ENCODE measurements around the gene ABAT.
"Not testable (repeated sequence)": the region's sequence is repeated elsewhere in the genome, so short reads cannot be mapped to it uniquely, and the experiment has no call there.

ABAT gene

DNA sequence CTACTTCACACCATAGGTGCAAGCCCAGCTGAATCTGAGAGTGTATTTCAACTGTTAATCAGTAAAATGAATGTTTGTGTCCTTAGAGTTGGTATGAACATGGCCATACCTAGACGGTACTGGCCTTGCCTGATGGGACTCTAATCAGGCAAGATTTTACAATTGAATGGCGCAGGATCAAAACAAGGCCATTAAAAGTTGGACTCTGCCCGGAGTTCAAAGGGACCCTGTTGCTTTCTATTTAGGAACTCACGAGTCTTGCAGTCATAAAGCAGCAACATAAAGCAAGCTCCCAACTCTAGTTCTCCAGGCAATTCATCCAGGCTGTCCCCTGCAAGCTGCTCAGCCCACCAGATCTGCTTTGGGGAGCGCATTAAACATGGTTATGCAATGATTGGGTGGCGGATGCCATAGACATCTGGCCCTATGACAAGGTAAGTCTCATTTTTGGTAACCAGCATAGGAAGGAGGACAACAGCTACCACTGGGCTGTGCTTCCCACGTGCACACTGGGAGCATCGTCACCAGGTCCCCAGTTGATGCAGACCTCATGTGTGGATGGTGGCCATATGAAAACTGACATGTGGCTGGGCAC lies 114.3 kb downstream of the ABAT start:
- DNase-seq, result no peak

DNA sequence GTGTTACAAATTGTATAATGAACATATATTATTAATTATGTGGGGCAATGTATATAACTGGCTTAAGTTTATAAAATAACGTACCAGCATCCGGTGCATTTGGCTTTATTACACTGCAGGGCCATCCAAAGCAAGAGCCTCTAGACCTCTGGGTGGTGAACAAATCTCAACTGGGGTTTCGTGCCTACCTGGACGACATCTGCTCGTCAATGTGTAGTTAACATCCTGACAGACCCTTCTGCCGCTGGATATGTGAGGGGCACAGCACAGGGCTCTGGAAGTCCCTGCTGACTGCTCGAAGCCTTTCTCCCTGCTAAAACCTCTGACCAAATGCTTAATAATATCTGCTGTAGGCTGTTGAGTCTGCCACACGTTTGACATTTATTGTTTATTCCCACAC lies 120.7 kb downstream of the ABAT start:
- no peak for DNase-seq

DNA sequence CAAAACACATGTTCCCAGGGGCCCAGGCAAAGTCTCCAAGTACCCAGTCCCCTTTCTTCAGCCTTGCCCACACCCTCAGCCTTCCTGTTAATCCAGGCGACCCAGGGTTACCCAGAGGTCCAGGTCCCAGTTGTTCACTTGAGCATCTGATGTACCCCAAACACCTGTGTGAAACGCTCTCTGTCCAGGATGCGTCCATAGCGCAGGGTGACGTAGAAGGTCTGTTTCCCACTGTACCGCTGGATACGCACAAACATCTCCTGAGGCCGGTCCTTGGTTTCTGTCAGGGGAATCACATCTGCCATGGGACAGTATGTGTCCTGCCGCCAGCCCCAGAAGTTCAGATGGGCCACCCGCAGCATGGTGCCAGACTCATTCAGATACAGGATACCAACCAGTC lies 121.4 kb downstream of the ABAT start:
- DNase-seq, result no peak

- no peak for DNase-seq
Measured at GRCh38 chr16:8796469-8797363, 122.3 kb downstream of the ABAT start.

DNA sequence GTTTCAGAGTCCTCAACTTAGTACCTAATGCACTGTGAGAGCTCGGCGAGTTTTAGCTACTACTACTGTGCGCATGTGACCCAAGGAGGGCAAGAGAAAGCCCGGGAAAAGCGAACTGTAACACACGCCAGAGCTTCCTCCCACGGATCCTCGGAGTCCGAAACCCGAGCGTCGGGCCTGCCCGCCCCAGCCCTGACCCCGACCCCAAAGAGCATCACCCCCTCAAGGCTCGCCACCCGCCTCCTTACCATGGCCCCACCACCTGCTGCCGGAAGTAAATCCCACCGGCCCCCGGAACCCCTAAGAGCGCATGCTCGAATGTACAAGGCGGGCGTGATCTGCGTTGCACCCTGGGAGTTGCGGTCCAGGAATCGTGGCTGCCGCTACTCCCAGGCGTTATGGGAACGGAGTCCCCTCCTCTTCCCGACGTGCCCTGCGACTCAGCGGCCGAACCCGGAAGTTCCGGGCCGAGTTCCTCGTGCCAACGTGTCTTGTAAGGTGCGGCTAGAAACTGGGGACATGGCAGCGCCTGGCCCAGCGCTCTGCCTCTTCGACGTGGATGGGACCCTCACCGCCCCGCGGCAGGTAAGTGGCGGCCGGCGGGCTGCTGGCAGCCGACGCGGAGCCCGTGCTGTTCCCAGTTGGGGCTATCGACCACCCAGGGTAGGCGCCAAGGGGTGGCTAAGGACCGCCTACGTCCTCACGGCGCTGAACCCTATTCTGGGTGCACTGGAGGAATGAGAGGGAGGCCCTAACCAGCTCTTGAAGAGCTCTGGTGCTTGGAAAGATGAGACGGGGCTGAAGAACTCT lies 123.2 kb downstream of the ABAT start, which contains the start of the genes PMM2 and TMEM186:
Gene PMM2, plus strand, starts transcription at position 476 of the 810 bp plus-strand sequence. Its CDS starts 44 bp downstream, at position 520.
Gene TMEM186, minus strand, starts transcription at position 276 of the 810 bp plus-strand sequence. Its CDS starts 25 bp downstream, at position 251.
- peak; percentile 93 to 95 for DNase-seq

DNA sequence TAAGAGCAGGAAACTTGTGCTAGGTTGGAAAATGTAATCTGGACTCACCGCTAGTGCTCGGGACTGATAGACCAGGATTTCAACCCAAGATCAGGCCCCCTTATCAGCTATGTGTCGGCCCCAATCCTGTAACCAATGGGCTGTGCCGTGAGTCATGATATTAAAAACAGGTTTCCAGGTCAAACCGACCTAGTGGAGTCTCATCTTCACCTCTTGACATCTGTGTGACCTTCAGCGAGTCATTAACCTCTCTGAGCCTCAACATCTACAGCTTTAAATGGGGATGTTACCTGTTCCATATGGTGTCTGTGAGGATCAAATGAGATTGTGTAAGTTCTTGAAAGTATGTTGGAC lies 123.7 kb downstream of the ABAT start:
- no peak for DNase-seq

DNA sequence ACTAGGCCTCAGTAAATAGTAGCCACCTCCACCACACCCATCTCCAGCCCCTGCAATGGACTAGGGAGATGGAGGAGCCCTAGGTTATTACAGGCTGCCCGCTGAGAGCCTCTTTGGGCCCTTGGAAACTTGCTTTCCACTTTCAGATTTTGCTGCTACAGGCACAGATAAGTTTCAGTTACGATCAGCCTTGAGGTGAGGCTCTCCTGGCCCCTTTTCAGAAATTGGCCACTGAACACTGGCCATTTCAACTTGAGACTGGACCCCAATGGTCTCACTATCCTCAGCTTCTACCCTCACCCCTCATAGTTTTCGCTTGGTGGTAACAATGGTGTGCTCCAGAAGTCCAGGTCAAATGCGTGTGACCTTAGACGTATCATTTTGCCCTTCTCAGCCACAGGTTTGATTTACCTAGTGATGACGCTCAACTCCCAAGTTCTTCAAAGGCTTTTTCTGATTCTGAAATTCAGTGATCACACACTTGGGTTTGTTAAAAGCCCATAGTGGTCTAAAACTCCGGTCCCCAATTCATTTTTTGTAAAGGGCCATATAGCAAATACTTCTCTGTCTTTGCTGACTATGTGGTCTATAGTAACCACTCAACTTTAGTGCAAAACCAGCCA lies 124.2 kb downstream of the ABAT start:
- DNase-seq, result peak in 1 of 2 experiments; percentile 12

- no peak for DNase-seq
Measured at GRCh38 chr16:8801701-8802100, 127.3 kb downstream of the ABAT start.

DNA sequence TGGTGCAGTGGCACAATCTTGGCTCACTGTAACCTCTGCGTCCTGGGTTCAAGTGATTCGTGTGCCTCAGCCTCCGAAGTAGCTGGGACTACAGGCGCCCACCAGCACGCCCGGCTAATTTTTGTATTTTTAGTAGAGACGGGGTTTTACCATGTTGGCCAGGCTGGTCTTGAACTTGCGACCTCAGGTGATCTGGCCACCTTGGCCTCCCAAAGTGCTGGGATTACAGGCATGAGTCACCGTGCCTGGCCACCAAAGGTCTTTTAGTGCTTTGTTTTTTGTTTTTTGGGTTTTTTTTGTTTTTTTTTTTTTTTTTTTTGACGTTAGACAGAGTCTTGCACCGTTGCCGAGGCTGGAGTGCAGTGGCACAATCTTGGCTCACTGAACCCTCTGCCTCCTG lies 129.3 kb downstream of the ABAT start:
- not testable (repeated sequence) for DNase-seq

DNA sequence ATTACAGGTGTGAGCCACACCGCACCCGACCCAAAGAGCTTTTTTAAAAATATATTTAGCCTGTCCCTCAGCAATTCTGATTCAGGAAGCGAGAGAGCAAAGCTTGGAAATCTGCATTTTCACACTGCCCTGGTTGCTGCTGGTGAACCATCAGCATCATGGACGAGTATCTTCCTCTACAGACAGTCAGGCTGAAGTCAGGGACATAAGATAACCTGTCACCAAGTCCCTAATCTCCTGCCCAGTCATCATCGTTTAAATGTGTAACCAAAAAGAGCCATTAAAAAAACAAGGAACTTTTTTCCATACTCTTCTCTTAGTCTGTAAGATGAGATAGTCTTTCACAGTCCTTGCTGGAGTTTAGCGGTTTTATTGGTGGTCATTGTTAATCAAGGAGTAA lies 129.9 kb downstream of the ABAT start:
- DNase-seq, result no peak

GRCh38 chr16:8806272-8806983 lies 132.0 kb downstream of the ABAT start:
- DNase-seq, result no peak

GRCh38 chr16:8807189-8807588 lies 132.8 kb downstream of the ABAT start:
- DNase-seq, result no peak

DNA sequence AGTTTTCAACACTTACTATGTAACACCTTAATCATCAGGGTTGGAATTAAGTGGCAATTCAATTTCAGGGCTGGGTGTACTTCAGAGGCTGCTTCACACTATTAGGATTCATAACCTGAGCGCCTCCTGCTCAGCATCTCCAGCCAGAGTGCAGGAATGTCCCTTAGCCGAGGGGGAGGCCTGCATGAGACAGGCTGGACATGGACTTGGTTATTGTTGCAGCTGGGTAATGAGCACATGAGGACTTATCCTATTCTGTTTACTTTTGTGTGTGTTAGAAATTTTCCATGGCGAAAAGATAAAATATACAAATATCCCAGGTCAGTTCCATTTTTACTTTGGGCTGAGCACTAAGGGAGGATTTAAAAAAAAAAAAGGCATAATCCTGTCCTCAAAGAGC lies 133.6 kb downstream of the ABAT start:
- DNase-seq, result no peak

GRCh38 chr16:8808613-8809353 lies 134.4 kb downstream of the ABAT start:
- DNase-seq, result no peak

DNA sequence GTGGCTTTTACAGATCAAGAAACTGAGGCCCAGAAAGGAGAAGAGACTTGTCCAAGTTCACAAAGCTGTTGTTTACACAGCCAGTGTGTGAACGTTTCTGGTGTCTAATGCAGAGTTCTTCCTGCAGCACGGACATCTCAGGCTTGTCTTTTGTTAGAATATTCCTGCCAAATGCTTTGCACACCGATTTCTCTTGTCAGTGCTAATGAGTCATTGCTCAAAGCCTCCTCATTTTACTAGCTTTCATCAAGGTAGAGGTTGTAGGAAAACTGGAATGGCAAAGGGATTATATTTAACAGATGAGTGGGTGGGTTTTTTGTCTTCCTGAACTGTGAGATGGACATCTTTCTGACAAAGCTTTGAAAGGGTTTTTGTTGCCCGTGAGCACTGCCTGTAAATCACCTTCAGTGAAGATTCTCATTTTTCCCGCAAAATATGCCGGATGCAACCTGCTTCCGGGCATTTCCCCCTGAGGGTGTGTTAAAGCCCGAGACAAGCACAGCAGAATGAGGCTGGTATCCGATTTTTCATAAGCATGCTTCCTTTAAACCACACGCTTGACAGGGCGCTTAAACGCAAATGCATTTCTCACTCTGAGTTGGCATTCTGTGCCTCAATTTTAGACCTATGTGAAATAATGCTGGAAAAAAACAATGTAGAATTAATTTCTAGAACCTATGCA lies 137.9 kb downstream of the ABAT start:
- no peak for DNase-seq

DNA sequence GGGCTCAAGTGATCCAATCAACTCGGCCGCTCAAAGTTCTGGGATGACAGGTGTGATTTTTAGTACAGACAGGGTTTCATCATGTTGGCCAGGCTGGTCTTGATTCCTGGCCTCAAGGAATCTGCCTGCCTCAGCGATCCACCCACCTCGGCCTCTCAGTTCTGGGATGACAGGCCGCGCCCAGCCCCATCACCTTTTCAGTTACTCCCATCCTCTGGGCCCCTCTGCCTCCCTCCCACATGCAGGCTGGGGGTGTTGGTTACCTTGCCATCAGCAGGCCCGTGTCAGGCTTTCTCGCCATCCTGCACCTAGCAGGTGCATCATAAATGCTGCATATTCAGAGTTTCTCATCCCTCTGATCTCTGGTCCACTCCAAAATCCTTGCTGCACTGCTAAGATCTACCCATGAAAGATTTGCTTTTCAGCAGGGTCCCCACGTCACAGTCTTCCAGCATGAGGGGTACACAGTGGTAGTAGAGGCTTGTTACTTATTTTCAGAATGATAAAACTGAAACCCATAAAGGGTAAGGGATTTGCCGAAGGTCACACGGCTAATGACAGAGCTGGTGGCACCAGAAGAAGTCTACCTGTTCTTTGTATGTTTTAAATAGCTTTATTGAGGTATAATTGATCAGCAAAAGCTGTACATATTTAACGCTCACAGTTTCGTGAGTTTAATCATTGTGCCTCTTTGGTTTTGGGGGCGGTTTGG lies 139.8 kb downstream of the ABAT start:
- DNase-seq, result peak in 1 of 2 experiments; percentile 28

- no peak for DNase-seq
Measured at GRCh38 chr16:8816967-8817655, 142.7 kb downstream of the ABAT start.

- DNase-seq, result no peak
Measured at GRCh38 chr16:8818504-8819270, 144.3 kb downstream of the ABAT start.
